Keratinocyte (primary cell): ENCODE measurements around the gene ALDH1L1. TPM values are rescaled to one million over a fixed set of nuclear protein-coding genes. Genes with fewer than 3 reads are reported as not detected.

ENCODE experiments used
- DNase-seq: peaks from one replicate; pipeline ENCODE4 v3.0.0-alpha.2; 2011; ENCODE audit warnings: low read depth, missing footprints, low spot score
- FAIRE-seq: peaks from 2 replicates; lab custom pipeline; 2011; peaks lifted over from hg19 to GRCh38; lab: Jason Lieb, UNC
- H2AFZ ChIP-seq: 2 replicates; pipeline ENCODE4 v1.6.0; 2012; ENCODE audit warnings: low read length, control low read depth, inconsistent platforms; ENCODE audit not compliant: control insufficient read depth
- H3K27ac ChIP-seq: 2 replicates; pipeline ENCODE4 v1.5.1; 2011; ENCODE audit warnings: low read length; ENCODE audit not compliant: control insufficient read depth, insufficient read depth
- H3K27me3 ChIP-seq: 3 replicates; pipeline ENCODE4 v1.6.0; 2011; ENCODE audit warnings: low read length; ENCODE audit not compliant: control insufficient read depth, insufficient read depth; ENCODE audit errors: extremely low read depth
- H3K36me3 ChIP-seq, 2 experiments: 2 replicates in 1 of 2; 3 replicates in 1 of 2; pipeline ENCODE4 v1.5.1; 2011; ENCODE audit warnings: low read length in 2 of 2, mild to moderate bottlenecking in 1 of 2; ENCODE audit not compliant: control insufficient read depth in 2 of 2, insufficient read depth in 2 of 2; ENCODE audit errors: extremely low read depth in 1 of 2
- H3K4me1 ChIP-seq: 3 replicates; pipeline ENCODE4 v1.5.1; 2011; ENCODE audit warnings: low read length; ENCODE audit not compliant: control insufficient read depth, insufficient read depth; ENCODE audit errors: extremely low read depth
- H3K4me2 ChIP-seq: 3 replicates; pipeline ENCODE4 v1.6.0; 2011; ENCODE audit warnings: low read depth, low read length; ENCODE audit not compliant: control insufficient read depth, insufficient read depth; ENCODE audit errors: extremely low read depth
- H3K4me3 ChIP-seq, 3 experiments: fragments of 200-600 bp in 1 of 3; sonication (generic) in 1 of 3; 2 replicates in 2 of 3; 3 replicates in 1 of 3; pipeline ENCODE4 v1.5.1; 2011 to 2016; ENCODE audit warnings: low read length in 3 of 3, mild to moderate bottlenecking in 3 of 3, control low read depth in 2 of 3, inconsistent platforms in 1 of 3, low read depth in 1 of 3, mixed read lengths in 1 of 3, mixed run types in 1 of 3, moderate library complexity in 1 of 3; ENCODE audit not compliant: control insufficient read depth in 2 of 3, insufficient read depth in 2 of 3; ENCODE audit errors: extremely low read depth in 1 of 3
- H3K79me2 ChIP-seq: 2 replicates; pipeline ENCODE4 v1.6.0; 2012; ENCODE audit warnings: low read length; ENCODE audit not compliant: control insufficient read depth, insufficient read depth
- H3K9ac ChIP-seq: 3 replicates; pipeline ENCODE4 v1.6.0; 2011; ENCODE audit warnings: low read length; ENCODE audit not compliant: control insufficient read depth, insufficient read depth; ENCODE audit errors: extremely low read depth
- H3K9me1 ChIP-seq: 3 replicates; pipeline ENCODE4 v1.6.0; 2011; ENCODE audit warnings: low read length; ENCODE audit not compliant: control insufficient read depth, insufficient read depth; ENCODE audit errors: extremely low read depth
- H3K9me3 ChIP-seq: 2 replicates; pipeline ENCODE4 v1.5.1; 2012; ENCODE audit warnings: low read depth, low read length; ENCODE audit not compliant: control insufficient read depth
- H4K20me1 ChIP-seq: 3 replicates; pipeline ENCODE4 v1.6.0; 2011; ENCODE audit warnings: low read length; ENCODE audit not compliant: control insufficient read depth, insufficient read depth; ENCODE audit errors: extremely low read depth
- CTCF ChIP-seq, 3 experiments: IDR thresholded peaks in 1 of 3; conservative IDR thresholded peaks in 1 of 3; optimal IDR thresholded peaks in 1 of 3; 2 replicates in 2 of 3; 3 replicates in 1 of 3; pipeline versions ENCODE3 to v1.5.1; 2011; ENCODE audit warnings: low read length in 3 of 3, mild to moderate bottlenecking in 3 of 3, moderate library complexity in 2 of 3, control low read depth in 1 of 3, inconsistent platforms in 1 of 3; ENCODE audit not compliant: insufficient read depth in 2 of 3; ENCODE audit errors: extremely low read depth in 1 of 3
- EZH2 ChIP-seq: IDR thresholded peaks from one replicate; pipeline ENCODE4 v1.6.1; 2012; ENCODE audit warnings: inconsistent platforms, mild to moderate bottlenecking, low read length, moderate library complexity
- dilution Hi-C: fragments of 300-500 bp; cut with MboI; formaldehyde crosslinking; loops from one replicate; pipeline ENCODE4 v1.7.0; 2020; ENCODE audit warnings: low sequenced_read_pairs; ENCODE audit not compliant: extremely low pct_ligation_motif_present
- polyA plus RNA-seq, 5 experiments: library from polyadenylated mRNA; depleted of rRNA in 3 of 5; stranded (reverse) in 3 of 5; stranded (forward) in 1 of 5; unstranded in 1 of 5; fragments of >200 nt; gene quantifications; 1 replicate in 1 of 5; 2 replicates in 3 of 5; 3 replicates in 1 of 5; pipeline versions ENCODE4 v1.2.1 to v1.2.3, GENCODE V29; 2011 to 2012; ENCODE audit warnings: missing spikeins in 2 of 5, low read depth in 1 of 5, low replicate concordance in 1 of 5

The ALDH1L1 gene
- polyA plus RNA-seq, 1 donor (not counting 4 experiments of a cell fraction or from before 2014, with no cell fraction given), result 0.35 TPM

- Histone ChIP-seq H3K79me2 (no peaks in the 10 kb centered on the region), H3K9me3 (no peaks in the 10 kb centered on the region), H2AFZ (no peak overlapping the region), H3K4me2 (no peak overlapping the region), H3K27me3 (no peaks in the 10 kb centered on the region), H3K36me3 (no peaks in the 10 kb centered on the region), H4K20me1 (no peaks in the 10 kb centered on the region), H3K4me3 (no peak overlapping the region), H3K27ac (no peak overlapping the region), H3K9me1 (no peaks in the 10 kb centered on the region), H3K4me1 (no peaks in the 10 kb centered on the region), H3K9ac (no peak overlapping the region)
- TF ChIP-seq EZH2, result no peak
- TF ChIP-seq CTCF (optimal IDR thresholded peaks at IDR 0.05 in 1 of 3, IDR thresholded peaks at IDR 0.05 in 1 of 3, conservative IDR thresholded peaks at IDR 0.05 in 1 of 3; ENCODE audit: extremely low read depth in 1 of 3, insufficient read depth in 2 of 3, low read length in 3 of 3), result no peak
- dilution Hi-C loops, result no loop called here
- no peak for DNase-seq
- FAIRE-seq, result no peak
Observed at GRCh38 chr3:126107203-126107939, 73.0 kb downstream of the ALDH1L1 start.

GRCh38 chr3:126106336-126107202, 73.8 kb downstream of the ALDH1L1 start:
- no peak overlapping the region for H3K4me2 ChIP-seq
- no peak overlapping the region for H3K9ac ChIP-seq
- no peaks in the 10 kb centered on the region for H3K4me1 ChIP-seq
- H3K27ac ChIP-seq, result no peak overlapping the region
- no peaks in the 10 kb centered on the region for H3K9me1 ChIP-seq
- H4K20me1 ChIP-seq, result no peaks in the 10 kb centered on the region
- no peaks in the 10 kb centered on the region for H3K27me3 ChIP-seq
- H3K36me3 ChIP-seq, result no peaks in the 10 kb centered on the region
- no peak overlapping the region for H3K4me3 ChIP-seq
- FAIRE-seq (no peak), DNase-seq (no peak)
- no peak overlapping the region for H2AFZ ChIP-seq
- TF ChIP-seq EZH2 (no peak), CTCF (optimal IDR thresholded peaks at IDR 0.05 in 1 of 3, IDR thresholded peaks at IDR 0.05 in 1 of 3, conservative IDR thresholded peaks at IDR 0.05 in 1 of 3; ENCODE audit: extremely low read depth in 1 of 3, insufficient read depth in 2 of 3, low read length in 3 of 3) (no peak)
- no peaks in the 10 kb centered on the region for H3K9me3 ChIP-seq
- dilution Hi-C loops, result no loop called here
- H3K79me2 ChIP-seq, result no peaks in the 10 kb centered on the region
